ENCODE results near the gene PML.
"Not testable (repeated sequence)": the region's sequence is repeated elsewhere in the genome, so short reads cannot be mapped to it uniquely, and the experiment has no call there.

DNA sequence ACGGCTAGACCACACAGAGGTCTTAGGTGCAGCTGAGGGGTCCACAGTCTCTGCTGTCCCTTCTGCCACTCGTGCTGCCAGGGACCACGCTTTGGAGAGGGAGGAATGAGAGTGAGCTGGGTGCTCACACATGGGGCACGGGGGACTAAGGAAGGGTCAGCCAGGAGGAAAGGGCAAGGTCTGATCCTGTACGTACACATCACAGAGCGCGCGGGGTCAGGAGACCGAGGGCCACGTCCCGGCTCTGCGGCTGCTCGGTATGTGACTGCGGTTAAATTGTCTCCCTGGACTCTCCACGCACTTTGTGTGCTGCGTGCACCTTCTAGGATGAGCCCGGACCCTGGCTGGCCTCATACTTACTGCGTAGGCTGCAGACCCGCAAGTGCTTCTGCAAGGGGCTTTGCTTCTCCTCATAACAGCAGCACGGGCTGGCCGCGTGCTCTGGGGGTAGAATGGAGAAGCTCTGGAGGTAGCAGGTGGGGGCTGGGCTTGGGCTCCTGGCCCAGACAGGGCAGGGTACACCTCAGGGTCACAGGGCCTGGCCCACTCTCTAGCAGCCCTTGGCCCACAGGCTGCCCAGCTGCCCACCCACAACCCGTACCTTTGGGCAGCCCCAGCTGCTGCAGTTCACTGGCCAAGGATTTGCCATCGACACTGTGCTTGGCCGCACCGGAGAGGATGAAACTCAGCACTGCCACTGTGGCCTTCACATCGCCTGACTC lies 102.4 kb downstream of the PML start:
- TF ChIP-seq STAT5A (IDR thresholded peaks at IDR 0.05; ENCODE audit: borderline replicate concordance, low read length); ZNF830 (CRISPR knock-in tag; IDR thresholded peaks at IDR 0.05); HSF4 (CRISPR knock-in tag; IDR thresholded peaks at IDR 0.05; ENCODE audit: borderline replicate concordance); ZNF512 (tag; IDR thresholded peaks at IDR 0.05); HMG20B (CRISPR knock-in tag; IDR thresholded peaks at IDR 0.05); CHCHD3 (CRISPR knock-in tag; IDR thresholded peaks at IDR 0.05); HDAC2 (IDR thresholded peaks at IDR 0.05): not testable (repeated sequence)
- TF ChIP-seq, protein P1, sequence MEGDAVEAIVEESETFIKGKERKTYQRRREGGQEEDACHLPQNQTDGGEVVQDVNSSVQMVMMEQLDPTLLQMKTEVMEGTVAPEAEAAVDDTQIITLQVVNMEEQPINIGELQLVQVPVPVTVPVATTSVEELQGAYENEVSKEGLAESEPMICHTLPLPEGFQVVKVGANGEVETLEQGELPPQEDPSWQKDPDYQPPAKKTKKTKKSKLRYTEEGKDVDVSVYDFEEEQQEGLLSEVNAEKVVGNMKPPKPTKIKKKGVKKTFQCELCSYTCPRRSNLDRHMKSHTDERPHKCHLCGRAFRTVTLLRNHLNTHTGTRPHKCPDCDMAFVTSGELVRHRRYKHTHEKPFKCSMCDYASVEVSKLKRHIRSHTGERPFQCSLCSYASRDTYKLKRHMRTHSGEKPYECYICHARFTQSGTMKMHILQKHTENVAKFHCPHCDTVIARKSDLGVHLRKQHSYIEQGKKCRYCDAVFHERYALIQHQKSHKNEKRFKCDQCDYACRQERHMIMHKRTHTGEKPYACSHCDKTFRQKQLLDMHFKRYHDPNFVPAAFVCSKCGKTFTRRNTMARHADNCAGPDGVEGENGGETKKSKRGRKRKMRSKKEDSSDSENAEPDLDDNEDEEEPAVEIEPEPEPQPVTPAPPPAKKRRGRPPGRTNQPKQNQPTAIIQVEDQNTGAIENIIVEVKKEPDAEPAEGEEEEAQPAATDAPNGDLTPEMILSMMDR (IDR thresholded peaks at IDR 0.05 in 2 of 3, conservative IDR thresholded peaks at IDR 0.05 in 1 of 3; ENCODE audit: insufficient read depth in 2 of 3, low read depth in 1 of 3, low read length in 3 of 3), result not testable (repeated sequence)

All from K562 (cell line).